GM12891 (cell line): ENCODE data around the gene NT5C3A.
"Not testable (repeated sequence)": the region's sequence is repeated elsewhere in the genome, so short reads cannot be mapped to it uniquely, and the experiment has no call there.

Experiments
- DNase-seq: peaks from one replicate; pipeline ENCODE4 v3.0.0; 2011; ENCODE audit warnings: low spot score; ENCODE audit not compliant: insufficient read length
- FAIRE-seq: peaks from 2 replicates; lab custom pipeline; 2011; peaks lifted over from hg19 to GRCh38; lab: Jason Lieb, UNC

Gene NT5C3A

DNA sequence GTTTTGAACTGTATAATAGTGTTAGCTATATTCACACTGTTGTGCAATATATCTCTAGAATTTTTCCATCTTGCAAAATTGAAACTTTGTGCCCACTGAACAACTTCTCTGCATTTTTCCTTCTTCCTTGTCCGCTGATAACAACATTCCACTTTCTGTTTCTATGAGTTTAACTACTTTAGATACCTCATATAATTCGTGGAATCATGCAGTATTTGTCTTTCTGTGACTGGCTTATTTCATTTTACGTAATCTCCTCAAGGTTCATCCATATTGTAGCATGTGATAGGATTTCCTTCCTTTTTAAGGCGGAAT is 95.4 kb downstream of the NT5C3A start:
- FAIRE-seq, DNase-seq: not testable (repeated sequence)

DNA sequence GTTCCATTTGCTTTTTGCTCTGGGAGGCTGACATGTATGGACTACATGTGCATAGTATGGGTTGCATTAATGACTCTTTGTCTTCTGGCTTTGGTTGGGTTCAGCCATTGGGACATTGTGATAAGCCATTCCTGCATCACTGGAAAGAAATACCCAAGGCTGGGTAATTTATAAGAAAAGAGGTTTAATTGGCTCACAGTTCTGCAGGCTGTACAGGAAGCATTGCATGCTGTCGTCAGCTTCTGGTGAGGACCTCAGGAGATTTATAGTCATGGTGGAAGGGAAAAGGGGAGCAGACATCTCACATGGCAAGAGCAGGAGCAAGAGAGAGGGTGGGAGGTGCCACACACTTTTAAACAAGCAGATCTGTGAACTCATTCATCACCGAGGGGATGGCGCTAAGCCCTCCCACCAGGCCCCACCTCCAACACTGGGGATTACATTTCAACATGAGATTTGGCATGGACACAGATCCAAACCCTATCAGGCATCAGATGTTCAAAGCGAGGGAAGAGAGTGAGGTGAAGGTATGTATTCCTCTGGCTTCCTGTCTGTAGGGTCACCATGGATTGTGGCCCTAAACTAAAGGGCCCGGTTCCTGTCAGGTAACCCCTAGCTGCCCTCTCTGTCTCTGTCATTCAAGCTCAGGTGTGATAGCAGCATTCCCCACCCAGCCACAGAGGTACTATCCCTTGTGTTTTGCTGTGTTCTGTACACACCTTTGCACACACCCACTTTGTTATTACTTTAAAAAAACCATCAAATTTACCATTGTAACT is 95.9 kb downstream of the NT5C3A start:
- DNase-seq: not testable (repeated sequence)

DNA sequence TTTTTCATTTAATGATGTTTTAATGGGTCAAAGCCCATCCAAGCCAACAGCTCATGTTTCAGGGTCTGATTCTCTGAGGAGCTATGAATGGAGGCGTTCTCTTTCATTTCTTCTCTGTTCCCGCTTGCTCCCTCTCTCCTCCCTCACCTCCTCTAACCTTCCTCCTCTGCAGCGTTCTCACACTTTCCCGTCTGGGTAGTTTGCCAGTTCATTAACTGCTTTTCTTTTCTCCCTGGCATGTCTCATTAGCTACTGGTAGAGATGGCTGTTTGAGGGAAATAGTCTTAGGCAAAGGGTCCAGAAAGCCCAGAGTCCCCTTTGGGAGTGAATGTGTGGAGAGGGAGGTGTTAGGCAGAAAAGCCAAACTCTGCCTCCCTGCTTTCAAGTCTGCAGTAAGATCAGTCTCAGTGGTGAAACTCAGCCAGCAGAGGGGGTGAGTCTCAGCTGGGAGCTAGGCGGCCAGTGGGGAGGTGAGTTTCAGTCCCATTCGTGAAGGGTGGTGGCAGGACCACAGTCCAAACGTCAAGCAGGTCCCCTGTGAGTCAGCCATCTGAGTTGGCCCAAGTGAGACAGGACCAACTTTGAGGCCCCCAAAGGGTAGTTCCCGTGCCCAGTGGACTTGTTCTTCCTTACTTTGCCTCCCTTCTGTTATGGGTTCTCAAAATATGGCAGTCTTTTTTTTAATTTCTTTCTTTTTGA is 98.0 kb downstream of the NT5C3A start:
- peak; percentile 99 for FAIRE-seq

More for the DNA sequence above, 95.9 kb downstream of the NT5C3A start:
- not testable (repeated sequence) for FAIRE-seq

More for the DNA sequence above, 98.0 kb downstream of the NT5C3A start:
- not testable (repeated sequence) for DNase-seq
